ENCODE results near the gene HK3. TPM values are rescaled to one million over a fixed set of nuclear protein-coding genes. Genes with fewer than 3 reads are reported as not detected.
A peak's percentile ranks its signal among the peaks of the same experiment; 100 is the strongest.

The HK3 gene
- polyA plus RNA-seq, 1 donor from 2014 or later, result 7.8 TPM

- H3K27ac ChIP-seq (ENCODE audit: low read length), result no peak overlapping the region
- H3K36me3 ChIP-seq (ENCODE audit: insufficient read depth, low read length), result peaks cover 7% of the 10 kb centered on the region
These were observed 9.7 kb upstream of the HK3 start for GRCh38 chr5:176908675-176909368.

GRCh38 chr5:176906796-176907195, 7.7 kb upstream of the HK3 start:
- Histone ChIP-seq H3K27ac (ENCODE audit: low read length) (peak overlapping the region; percentile 2), H4K20me1 (ENCODE audit: insufficient read depth) (no peaks in the 10 kb centered on the region), H3K36me3 (ENCODE audit: insufficient read depth, low read length) (peaks cover 7% of the 10 kb centered on the region)
- no peak for TF ChIP-seq TAF1 (IDR thresholded peaks at IDR 0.05; ENCODE audit: low read depth)
- TF ChIP-seq RAD21 (conservative IDR thresholded peaks at IDR 0.05), result no peak
- no peak for TF ChIP-seq SMC3 (conservative IDR thresholded peaks at IDR 0.05; ENCODE audit: poor library complexity)
- TF ChIP-seq CTCF (IDR thresholded peaks at IDR 0.05; ENCODE audit: poor library complexity, severe bottlenecking), result no peak
- no peak for TF ChIP-seq MXI1 (conservative IDR thresholded peaks at IDR 0.05; ENCODE audit: poor library complexity, severe bottlenecking)
- TF ChIP-seq EZH2 (IDR thresholded peaks at IDR 0.05; ENCODE audit: borderline replicate concordance, insufficient read depth, low read length, poor library complexity, severe bottlenecking), result no peak
- no peak for TF ChIP-seq EP300 (conservative IDR thresholded peaks at IDR 0.05; ENCODE audit: poor library complexity, severe bottlenecking)

More at GRCh38 chr5:176908675-176909368, 9.7 kb upstream of the HK3 start:
- Histone ChIP-seq H3F3A (ENCODE audit: insufficient read depth, low read length, poor library complexity, severe bottlenecking) (no peaks in the 10 kb centered on the region), H4K20me1 (ENCODE audit: insufficient read depth) (no peaks in the 10 kb centered on the region), H2AFZ (ENCODE audit: low read depth, low read length) (no peak overlapping the region), H3K9me2 (ENCODE audit: insufficient read depth, low read length) (no peaks in the 10 kb centered on the region), H3K4me2 (ENCODE audit: low read length) (no peak overlapping the region), H3K9ac (ENCODE audit: low read length) (no peak overlapping the region), H3K4me3 (ENCODE audit: low read length) (no peak overlapping the region), H3K79me2 (replicated peaks; ENCODE audit: insufficient read depth, low read length) (no peaks in the 10 kb centered on the region), H3K27me3 (ENCODE audit: insufficient read depth, low read depth, low read length) (no peaks in the 10 kb centered on the region), H3K9me3 (ENCODE audit: low read length) (no peaks in the 10 kb centered on the region)
- TF ChIP-seq CTCF (IDR thresholded peaks at IDR 0.05; ENCODE audit: poor library complexity, severe bottlenecking), result no peak
- TF ChIP-seq TAF1 (IDR thresholded peaks at IDR 0.05; ENCODE audit: low read depth), result no peak
- no peak for TF ChIP-seq RAD21 (conservative IDR thresholded peaks at IDR 0.05)
- no peak for TF ChIP-seq POLR2AphosphoS5 (IDR thresholded peaks at IDR 0.05)
- TF ChIP-seq SMC3 (conservative IDR thresholded peaks at IDR 0.05; ENCODE audit: poor library complexity), result no peak
- TF ChIP-seq REST (IDR thresholded peaks at IDR 0.05; ENCODE audit: borderline replicate concordance), result no peak
- TF ChIP-seq MXI1 (conservative IDR thresholded peaks at IDR 0.05; ENCODE audit: poor library complexity, severe bottlenecking), result no peak
- no peak for TF ChIP-seq EZH2 (IDR thresholded peaks at IDR 0.05; ENCODE audit: borderline replicate concordance, insufficient read depth, low read length, poor library complexity, severe bottlenecking)
- no peak for TF ChIP-seq EP300 (conservative IDR thresholded peaks at IDR 0.05; ENCODE audit: poor library complexity, severe bottlenecking)

More at GRCh38 chr5:176906796-176907195, 7.7 kb upstream of the HK3 start:
- Histone ChIP-seq H3K9me3 (ENCODE audit: low read length) (no peaks in the 10 kb centered on the region), H3K9ac (ENCODE audit: low read length) (no peak overlapping the region), H3K9me2 (ENCODE audit: insufficient read depth, low read length) (no peaks in the 10 kb centered on the region), H2AFZ (ENCODE audit: low read depth, low read length) (no peak overlapping the region), H3K27me3 (ENCODE audit: insufficient read depth, low read depth, low read length) (no peaks in the 10 kb centered on the region), H3F3A (ENCODE audit: insufficient read depth, low read length, poor library complexity, severe bottlenecking) (no peaks in the 10 kb centered on the region), H3K4me2 (ENCODE audit: low read length) (no peak overlapping the region), H3K79me2 (replicated peaks; ENCODE audit: insufficient read depth, low read length) (no peaks in the 10 kb centered on the region), H3K4me3 (ENCODE audit: low read length) (no peak overlapping the region)

All from neural cell (in vitro differentiated cells).